NCI-H2171 treated with DMSO at 0.1 percent for 48 hours (cell line): ENCODE data around the gene ALG1L2.
"Not testable (repeated sequence)": the region's sequence is repeated elsewhere in the genome, so short reads cannot be mapped to it uniquely, and the experiment has no call there.

Experiments used
- DNase-seq: peaks from one replicate; lab custom pipeline; 2025; lab: John Stamatoyannopoulos, UW

ALG1L2 gene

DNA sequence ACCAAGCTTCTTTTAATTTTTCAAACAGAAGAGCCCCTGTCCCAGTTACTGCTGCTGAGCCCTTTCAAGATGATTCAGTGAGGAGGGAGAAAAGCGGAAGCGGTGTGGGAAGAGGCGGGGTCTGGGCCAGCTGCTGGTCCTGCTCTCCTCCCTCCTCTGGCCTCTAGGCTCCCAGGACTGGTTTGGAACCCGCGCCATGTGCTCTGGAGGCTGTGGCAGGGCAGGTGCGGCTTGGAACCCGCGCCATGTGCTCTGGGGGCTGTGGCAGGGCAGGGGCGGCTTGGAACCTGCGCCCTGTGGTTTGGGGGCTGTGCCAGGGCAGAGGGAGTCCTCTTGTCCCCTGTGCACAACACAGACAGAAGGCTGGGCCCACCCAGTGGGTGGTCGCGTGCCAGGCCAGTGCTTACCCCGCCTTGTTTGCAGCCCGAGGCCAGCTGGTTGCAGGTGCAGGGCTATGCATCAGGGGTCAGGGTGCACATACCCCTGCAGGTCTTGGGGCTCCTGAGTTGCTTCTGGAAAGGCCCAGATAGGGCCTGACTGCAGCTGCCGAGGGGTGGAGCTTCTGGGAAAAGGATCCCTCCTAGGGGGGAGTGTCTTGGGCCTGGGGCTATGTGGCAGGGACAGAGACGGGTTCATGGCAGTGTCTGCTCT is 12.2 kb downstream of the ALG1L2 start:
- DNase-seq, result no peak

DNA sequence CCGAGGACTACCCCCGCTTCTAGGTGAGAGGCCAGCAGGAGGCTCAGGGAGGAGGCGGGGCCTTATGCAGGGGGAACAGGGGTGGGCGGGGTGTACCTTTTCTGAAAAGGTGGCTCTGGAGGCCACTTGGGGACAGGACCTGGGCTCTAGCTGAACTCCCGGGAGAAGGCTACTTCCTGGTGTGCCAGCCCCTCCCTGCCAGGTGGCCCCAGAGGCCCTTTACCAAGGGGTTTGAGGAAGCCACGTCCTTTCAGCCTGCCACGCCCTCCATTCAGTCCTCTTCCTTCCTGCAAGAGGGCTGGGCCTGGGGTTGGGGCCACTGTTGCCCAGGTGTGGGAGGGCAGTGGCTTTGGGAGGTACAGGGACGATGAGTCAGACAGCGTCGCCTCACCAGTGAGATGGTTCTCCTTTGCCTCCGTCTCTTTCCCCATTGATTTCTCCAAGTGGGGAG is 12.9 kb downstream of the ALG1L2 start:
- not testable (repeated sequence) for DNase-seq

DNA sequence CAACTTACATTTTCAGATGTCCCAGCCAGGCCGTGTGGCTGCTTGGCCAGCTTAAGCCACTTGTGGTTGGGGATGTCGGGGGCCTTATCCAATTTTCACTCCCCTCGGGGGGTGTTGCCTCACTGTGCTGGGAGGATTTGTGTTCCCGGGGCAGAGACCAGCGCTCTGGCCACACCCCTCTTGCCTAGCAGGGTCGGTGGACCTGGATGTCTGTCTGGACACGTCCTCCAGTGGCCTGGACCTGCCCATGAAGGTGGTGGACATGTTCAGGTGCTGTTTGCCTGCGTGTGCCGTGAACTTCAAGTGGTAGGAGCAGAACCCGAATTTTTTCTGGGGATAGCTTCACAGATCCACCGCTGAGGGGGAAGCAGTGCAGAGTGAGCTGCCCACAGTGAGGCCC is 14.2 kb downstream of the ALG1L2 start:
- not testable (repeated sequence) for DNase-seq

DNA sequence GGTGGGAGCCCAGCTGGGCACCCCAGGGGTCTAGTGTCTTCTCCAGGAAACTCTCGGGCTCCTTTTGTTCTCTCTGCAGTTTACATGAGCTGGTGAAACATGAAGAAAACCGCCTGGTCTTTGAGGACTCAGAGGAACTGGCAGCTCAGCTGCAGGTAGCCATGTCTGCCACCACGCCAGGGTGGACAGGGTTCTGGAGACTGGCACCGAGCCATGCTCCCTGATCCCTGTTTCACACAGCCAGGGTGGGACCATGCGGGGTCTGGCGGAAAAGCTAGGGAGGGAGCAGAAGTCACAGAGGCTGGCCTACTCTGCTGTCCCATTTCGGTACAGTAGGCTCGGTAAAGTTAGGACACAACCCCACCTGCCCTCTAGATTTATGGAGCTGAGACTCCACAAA is 15.5 kb downstream of the ALG1L2 start:
- DNase-seq, result not testable (repeated sequence)

DNA sequence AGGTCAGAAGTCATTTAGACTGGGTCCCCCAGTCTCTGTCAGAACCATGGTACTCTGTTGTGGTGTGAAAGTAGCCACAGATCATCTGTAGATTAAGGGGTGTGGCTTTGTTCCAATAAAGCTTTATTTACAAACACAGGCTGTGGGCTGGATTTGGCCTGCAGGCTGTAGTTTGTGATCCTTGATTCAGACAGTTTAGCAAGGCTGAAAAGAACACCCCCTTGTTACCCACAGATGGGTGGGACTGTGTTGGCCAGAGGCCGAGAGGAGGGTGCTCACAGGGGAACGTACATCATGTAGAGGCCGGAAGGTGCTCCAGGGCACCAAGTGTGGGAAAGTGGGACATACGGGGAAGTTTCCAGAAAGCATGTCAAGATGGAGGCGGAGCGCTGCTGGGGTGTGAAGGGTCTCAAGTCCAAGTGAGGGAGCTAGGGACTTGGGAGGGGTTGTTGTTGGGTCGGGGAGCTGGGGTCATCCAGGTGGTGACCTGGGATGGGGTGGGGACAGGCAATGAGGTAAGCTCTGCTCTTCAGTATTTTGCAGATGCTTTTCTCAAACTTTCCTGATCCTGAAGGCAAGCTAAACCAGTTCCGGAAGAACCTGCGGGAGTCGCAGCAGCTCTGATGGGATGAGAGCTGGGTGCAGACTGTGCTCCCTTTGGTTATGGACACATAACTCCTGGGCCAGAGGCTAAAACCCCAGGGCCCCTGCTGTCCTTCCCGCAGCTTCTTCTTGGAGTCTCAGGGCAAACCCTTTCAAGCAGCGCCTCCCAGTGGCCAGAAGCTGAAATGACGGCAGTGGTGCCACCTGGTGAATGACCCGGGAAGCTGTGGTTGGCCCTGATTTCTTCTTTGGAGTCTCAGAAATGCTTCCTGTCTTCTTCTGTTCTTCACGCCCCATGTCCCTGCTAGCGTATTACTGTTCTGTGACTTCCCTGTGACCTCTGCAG is 16.3 kb downstream of the ALG1L2 start:
- DNase-seq, result not testable (repeated sequence)

DNA sequence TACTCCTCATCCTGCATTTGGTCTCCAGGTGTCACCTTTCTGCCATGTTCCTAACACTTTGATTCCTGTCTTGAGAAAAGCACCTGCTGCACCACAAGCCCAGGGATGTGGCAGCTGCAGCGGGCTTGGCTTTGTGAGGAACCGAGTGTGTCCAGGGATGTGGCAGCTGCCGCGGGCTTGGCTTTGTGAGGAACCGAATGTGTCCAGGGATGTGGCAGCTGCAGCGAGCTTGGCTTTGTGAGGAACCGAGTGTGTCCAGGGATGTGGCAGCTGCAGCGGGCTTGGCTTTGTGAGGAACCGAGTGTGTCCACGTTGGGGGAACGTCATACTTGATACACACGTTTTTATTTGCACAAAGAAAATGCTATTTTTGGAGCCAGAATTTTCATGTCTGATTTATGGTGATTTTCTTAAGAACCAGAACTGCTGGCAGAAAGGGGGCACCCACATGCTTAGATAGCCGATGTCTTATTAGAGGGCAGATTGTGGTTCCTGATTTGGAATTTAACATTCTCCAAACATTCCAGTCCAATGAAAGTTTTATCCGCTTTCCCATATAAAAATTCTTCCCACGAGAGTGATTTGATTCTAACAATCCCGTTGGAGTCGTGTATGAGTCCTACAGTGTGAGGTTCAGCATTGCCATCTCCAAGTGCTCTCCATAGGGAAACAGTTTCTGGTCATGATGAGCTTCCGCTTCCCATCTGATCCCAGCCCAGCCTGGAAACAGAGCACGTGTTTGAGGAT is 17.2 kb downstream of the ALG1L2 start:
- DNase-seq, result peak; percentile 25

DNA sequence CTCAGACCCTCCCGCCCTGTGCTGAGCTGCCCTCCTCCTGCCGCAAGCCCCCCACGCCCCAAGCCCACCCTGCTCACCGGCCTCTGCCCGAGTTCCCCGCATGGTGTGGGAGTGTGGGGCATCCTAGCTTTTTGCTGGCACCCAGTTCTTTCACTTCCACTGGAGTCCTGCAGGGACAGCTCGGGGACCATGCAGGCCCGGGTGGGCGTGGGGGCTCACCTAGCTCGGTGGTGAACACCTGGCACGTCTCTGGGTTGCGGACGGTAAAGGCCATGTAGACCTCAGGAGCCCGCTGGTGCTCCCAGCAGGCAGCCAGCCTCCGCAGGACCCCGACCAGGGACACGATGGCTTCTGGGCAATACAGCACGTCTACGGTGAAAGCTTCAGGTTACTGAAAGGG is 20.9 kb downstream of the ALG1L2 start:
- DNase-seq, result not testable (repeated sequence)

DNA sequence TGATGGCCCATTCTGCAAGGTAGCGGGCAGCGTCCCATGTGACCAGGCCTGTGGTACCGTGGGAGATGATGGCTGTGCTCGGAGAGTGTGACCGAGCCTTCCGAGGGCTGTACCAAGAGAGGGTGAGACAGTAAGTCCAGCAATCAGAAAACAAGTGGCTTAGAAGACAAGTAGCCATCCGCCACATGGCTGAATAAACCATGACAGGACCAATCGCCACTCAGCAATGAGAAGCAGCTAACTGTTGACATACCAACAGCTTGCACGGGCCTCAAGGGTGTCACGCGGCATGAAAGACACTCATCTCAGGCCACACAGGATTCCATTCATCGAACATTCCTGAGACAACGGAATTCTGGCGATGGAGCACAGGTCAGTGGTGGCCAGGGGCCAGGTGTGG is 22.6 kb downstream of the ALG1L2 start:
- not testable (repeated sequence) for DNase-seq

DNA sequence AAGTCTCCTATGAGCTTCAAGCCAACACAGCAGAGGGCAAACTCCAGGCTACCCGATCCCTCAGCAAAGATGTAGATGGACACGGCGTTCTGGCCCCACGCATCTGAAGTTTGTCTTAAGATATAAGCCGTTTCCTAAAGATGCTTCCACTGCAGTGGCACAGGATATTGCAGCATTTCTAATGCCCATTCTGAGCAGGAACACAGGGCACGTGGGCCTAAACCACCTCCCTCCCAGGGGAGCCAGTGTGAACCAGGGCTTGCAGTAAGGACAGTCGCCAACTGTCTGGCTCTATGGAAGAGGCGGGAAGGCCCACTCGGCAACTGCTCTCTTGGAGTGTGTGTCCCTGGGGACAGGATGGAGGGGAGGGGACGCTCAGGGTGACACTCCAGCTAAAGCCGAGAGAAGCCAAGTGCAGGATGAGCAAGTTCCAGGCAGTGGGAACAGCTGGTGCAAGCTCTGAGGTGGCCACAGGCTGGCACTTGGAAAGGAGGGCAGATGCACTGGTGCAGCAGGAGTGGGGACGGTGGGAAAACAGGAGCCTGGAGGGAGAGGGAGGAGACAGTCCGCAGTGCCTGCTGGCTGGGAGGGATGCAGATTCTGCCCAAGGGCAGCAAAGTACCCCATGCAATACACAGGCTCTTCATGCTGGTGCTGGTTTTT is 25.8 kb downstream of the ALG1L2 start:
- DNase-seq, result not testable (repeated sequence)

DNA sequence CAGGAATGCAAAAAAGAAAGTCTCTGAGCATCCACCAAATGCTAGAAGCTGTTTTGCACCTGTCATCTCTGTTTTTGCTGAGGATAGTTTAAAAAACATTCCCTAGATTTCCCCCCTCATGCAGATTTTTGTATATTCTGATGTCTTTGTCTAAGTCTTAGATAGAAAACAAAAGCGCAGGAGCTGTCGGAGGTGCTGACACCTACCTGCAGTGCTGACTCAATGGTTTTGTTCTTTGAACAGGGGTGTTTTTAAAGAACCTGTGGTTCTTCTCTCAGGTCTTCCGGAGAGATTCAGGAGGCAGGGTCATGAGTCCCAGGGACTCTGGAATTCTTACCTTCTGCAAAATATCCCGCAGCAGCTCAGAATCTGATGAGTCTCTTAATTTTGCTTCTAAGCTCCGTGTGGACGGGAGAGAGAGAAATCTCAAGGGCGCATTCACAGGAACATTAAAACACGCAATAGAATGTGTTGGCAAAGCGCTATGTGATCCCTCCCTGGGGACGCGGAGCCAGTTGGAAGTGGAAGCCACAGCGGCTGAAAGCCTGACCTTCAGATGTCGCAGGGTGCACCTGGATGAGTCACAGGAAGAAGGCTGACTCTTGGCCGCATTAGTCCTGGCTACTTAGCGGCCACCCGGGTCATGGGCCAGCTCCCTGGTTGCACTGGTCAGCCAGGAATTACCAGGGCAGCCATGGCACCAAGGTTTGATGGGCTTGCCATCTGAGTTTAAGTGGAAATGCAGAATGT is 27.4 kb downstream of the ALG1L2 start:
- DNase-seq, result not testable (repeated sequence)

DNA sequence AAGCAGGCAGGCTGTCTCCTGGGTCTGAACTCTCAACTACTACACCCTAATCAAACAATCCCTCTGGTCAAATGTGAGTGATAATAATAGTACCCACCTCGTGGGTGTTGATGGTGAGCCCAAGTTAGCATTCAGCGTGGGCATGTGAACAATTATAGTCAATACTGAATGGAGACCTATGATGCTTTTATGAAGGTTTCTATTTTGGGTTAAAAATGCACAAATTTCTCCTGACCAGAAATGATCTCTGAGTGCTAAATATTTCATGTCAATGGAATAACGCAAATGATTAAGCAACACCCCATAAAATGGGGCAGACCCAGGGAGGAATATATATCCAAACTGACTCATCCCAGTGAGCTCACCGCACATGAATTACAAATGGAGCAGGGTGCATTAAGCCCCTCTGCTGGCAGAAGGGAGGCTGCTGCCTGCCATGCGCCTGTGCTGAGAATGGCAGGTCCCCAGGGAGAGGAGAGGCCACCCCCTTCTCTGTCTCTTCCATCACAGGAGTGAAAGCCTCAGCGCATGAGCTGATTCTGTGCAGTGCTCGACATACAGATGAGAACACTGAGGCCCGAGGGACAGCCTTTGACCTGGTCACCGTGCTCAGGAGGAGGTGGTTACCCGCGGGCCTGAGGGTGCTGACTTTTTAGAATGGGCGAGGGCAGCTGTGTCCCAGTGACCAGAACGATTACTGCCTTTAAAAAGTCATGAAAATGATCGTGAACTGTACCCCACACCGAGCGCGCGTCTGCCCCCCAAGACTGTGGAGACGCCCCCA is 28.9 kb downstream of the ALG1L2 start:
- DNase-seq, result peak; percentile 73

DNA sequence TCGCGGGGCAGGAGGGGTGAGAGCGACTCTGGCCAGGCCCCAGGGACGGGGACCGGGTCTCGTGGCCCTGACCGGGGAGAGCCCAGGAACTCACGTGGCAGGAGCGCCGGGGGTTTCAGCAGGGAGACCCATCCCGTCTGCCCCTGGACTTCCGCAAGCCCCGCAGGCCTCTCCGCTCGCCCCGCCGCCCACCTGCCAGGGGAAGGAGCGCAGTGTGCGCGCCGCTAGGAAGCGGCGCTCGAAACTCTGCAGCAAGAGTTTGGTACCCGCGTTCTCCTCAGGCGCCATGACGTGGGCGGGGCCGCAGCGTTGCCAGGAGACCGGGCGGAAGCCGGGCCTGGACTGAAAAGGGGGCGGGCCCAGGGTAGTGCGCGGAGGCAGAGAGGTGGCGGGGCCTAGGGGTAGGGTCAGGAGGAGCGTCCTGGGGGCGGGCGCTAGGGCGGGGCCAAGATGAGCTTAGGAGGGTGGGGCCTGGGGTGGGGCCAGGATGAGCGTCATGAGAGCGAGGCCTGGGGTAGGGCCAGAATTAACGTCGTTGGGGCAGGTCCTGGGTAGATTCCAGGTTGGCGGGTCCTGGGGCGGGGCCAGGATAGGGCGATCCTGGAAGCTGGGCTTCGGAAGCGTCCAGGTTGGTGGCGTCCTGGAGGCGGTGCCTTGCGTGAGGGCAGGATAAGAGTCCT is 29.7 kb downstream of the ALG1L2 start:
- DNase-seq, result peak; percentile 99

DNA sequence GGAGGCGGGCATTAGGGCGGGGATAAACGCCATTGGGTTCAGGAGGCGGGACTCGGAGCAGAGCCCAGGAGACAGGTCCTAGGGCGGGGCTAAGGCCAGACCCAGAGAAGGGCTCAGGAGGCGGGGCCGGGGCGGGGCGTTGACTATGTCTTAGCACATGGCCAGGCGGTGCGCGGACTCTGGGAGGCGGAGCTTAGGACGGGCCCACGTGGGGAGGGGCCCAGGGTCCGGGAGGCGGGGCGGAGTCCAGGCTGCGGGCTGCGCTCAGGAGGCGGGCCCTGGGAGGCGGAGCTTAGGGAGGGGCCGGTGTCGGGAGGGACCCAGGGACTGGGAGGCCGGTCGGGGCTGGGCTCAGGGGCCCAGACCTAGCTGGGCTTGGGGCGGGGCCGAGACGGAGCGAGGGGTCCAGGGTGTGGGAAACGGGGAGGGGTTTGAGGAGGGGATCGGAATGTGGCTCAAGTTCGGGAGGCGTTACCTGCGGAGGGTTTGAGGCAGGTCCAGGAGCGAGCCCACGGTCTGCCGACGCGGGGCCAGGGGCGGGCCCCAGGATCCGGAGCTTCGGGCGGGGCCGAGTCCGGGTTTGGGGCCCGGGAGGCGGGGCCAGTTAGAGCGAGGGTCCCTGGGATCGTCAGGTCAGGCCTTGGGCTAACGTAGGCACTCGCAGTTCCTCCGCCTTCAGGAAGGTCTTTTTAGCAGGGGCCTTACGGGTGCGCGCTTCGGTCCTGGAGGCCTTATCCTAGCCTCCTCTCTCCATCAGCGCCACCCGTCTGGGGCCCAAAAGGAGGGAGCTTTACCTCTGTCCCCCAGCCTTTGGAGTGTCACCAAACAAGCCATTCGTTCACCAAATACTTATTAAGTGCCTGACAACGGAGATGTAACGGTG is 30.5 kb downstream of the ALG1L2 start:
- DNase-seq, result peak; percentile 98

DNA sequence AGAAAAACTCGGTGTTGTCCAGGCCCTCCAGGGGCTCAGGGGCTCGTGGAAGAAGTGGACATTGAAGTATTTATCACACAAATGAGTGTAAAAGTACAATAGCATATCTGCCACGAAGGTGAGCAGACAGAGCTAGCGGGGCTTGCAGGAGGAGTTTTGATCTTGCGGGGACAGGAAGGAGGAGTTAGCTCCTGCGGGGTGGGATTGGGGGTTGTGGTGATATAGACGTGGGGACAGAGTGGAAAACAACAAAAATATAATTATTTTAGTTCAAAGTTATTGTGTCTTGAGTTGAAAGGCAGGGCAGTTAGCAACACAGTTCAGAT is 31.1 kb downstream of the ALG1L2 start:
- DNase-seq, result not testable (repeated sequence)

DNA sequence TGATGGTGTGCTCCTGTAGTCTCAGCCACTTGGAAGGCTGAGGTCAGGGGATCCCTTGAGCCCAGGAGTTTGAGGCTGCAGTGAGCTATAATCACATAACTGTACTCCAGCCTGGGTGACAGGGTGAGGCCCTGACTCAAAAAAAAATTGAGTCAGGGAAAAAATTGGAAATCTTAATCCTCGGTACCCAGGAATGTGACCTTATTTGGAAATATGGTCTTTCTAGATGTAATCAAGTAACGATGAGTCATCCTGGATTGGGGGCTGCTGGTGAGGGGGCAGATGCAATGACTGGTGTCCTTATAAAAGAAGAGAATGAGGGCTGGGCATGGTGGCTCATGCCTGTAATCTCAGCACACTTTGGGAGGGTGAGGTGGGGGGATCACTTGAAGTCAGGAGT is 33.8 kb downstream of the ALG1L2 start:
- not testable (repeated sequence) for DNase-seq

DNA sequence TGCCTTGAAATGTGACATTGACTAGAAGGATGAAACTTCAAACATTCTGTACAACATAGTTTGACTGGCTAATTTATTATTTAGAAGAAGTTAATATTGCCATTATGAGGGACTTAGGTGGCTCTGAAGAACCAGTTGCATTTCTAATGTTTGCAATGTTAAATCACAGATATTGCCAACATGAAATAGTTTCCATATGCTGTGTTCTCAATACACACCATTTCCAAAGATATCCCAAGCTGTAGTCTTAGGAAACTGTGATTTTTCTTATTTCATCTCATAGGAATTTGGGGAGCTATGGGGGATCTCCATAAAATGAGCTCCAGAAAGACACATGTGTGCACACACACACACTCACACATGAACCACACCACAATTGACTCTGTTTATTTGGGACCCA is 36.3 kb downstream of the ALG1L2 start:
- DNase-seq, result no peak

DNA sequence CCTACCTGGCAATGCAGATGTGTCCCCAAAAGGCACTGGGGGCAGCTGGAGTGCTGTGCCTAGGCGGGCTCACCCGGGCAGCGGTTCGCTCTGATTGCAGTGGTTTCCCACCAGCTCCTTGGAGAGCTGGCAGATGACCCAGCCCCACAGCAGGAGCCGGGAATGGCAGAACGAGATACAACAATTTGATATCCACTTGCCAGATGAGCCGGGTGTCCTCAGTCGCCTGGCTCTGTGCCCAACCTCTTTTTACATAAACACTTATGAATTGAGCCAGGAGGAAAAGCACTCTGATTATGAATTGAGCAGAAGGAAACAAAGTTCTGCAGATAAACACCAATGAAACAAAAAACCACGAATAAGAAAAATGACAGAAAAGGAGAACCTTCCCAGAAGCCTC is 38.2 kb downstream of the ALG1L2 start:
- peak; percentile 88 for DNase-seq

DNA sequence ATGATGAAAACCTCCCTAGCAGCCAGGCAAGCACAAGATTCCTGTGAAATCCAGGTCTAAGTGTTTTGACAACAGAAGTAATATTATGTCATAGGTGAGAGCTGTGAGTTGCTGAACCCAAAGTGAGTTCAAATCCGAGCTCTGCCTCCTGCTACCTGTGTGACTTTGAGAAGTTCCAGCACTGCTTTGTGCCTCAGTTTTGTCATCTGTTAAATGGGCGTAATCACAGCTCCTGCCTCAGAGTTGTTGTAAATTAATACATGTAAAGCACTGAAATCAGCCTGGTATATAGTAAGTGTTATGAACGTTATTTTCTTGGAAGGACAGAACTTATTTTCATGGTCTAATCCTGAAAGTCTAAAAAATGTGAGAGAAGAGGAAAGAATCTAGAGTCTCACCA is 38.7 kb downstream of the ALG1L2 start:
- not testable (repeated sequence) for DNase-seq
